Measurements from ENCODE around the gene AHSP. TPM values are rescaled to one million over a fixed set of nuclear protein-coding genes. Genes with fewer than 3 reads are reported as not detected.
"Not testable (repeated sequence)": the region's sequence is repeated elsewhere in the genome, so short reads cannot be mapped to it uniquely, and the experiment has no call there.

AHSP gene
- total and polyA plus RNA-seq, 3 experiments from 2014 or later, result not detected

DNA sequence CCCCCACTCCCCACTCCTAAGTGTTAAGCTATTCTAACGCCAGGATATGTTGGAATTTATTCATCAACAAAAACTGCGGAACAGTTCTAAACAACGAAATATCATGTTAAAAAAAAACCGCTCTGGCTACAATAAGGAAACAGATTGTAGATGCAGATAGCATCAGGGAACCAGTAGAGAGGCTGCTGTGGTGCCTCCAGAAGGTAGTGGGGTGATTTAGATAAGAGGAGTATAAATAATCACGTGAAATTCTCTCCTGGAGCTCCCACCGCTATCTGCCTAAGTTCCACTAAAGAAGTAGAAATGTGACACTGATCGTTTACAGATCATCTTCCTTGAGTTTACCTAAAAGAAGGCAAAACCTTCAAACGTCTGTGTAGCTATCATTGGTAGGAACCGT is 8.0 kb downstream of the AHSP start:
- Mint-ChIP-seq H3K9me3 (peaks cover 0 to 8% (median 4%) of the 10 kb centered on the region in 5 donors), H3K27me3 (peaks cover 43 to 48% of the 10 kb centered on the region in 2 donors), H3K4me3 (no peak overlapping the region), H3K4me1 (peaks cover 0 to 7% (median 6%) of the 10 kb centered on the region in 3 donors), H3K27ac (no peak overlapping the region), H3K36me3 (peaks cover 0 to 6% (median 0%) of the 10 kb centered on the region in 3 donors)
- Histone ChIP-seq H3K9me3 (ENCODE audit: low read length) (no peaks in the 10 kb centered on the region), H3K4me1 (ENCODE audit: insufficient read depth, low read length) (no peaks in the 10 kb centered on the region), H3K36me3 (ENCODE audit: insufficient read depth, low read length) (no peaks in the 10 kb centered on the region), H3K4me3 (ENCODE audit: low read length) (no peak overlapping the region), H3K27ac (ENCODE audit: low read depth, low read length) (no peak overlapping the region), H3K27me3 (ENCODE audit: insufficient read depth, low read length, poor library complexity, severe bottlenecking) (peaks cover 7% of the 10 kb centered on the region)
- CTCF ChIA-PET, result no interaction called here
- no peak for DNase-seq
- POLR2A ChIA-PET, result no interaction called here

DNA sequence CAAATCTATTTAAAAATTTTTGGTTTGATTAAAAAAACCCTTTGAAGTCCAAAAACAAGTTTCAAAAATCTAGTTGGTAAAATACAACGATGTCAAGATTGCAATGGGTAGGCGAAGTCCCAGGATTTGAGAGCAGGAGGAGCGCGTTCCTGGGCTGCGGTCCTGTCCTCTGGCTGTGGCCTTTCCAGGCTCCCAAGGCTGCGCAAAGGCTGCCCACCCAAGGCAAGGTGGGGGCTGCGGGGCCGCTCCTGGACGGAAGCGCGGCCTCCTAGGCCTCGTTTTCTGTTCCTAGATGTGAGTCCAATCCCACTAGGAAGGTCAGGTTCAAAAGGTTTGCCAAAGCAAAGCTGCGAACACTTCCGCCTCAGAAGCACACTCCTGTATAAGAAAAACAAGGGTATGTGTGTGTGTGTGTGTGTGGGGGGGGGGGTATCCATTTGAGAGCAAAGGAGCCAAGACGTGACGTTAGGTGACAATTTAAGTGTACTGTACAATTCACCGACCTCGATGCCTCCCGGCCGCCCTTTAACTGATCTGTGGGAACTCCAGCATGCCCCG is 9.2 kb downstream of the AHSP start:
- no peak overlapping the region for H3K27ac ChIP-seq (ENCODE audit: low read depth, low read length)
- H3K4me3 Mint-ChIP-seq, result no peak overlapping the region
- H3K9me3 Mint-ChIP-seq, result peaks cover 0 to 8% (median 4%) of the 10 kb centered on the region in 5 donors
- DNase-seq, result no peak
- H3K27me3 ChIP-seq (ENCODE audit: insufficient read depth, low read length, poor library complexity, severe bottlenecking), result peaks cover 7% of the 10 kb centered on the region
- H3K9me3 ChIP-seq (ENCODE audit: low read length), result no peaks in the 10 kb centered on the region
- no peaks in the 10 kb centered on the region for H3K4me1 ChIP-seq (ENCODE audit: insufficient read depth, low read length)
- ChIA-PET POLR2A (no interaction called here), CTCF (no interaction called here)
- no peak overlapping the region for H3K27ac Mint-ChIP-seq
- peaks cover 43 to 54% of the 10 kb centered on the region in 2 donors for H3K27me3 Mint-ChIP-seq
- no peaks in the 10 kb centered on the region for H3K36me3 ChIP-seq (ENCODE audit: insufficient read depth, low read length)
- H3K4me1 Mint-ChIP-seq, result peaks cover 0 to 7% (median 6%) of the 10 kb centered on the region in 3 donors
- no peak overlapping the region for H3K4me3 ChIP-seq (ENCODE audit: low read length)
- H3K36me3 Mint-ChIP-seq, result peaks cover 0 to 6% (median 0%) of the 10 kb centered on the region in 3 donors

DNA sequence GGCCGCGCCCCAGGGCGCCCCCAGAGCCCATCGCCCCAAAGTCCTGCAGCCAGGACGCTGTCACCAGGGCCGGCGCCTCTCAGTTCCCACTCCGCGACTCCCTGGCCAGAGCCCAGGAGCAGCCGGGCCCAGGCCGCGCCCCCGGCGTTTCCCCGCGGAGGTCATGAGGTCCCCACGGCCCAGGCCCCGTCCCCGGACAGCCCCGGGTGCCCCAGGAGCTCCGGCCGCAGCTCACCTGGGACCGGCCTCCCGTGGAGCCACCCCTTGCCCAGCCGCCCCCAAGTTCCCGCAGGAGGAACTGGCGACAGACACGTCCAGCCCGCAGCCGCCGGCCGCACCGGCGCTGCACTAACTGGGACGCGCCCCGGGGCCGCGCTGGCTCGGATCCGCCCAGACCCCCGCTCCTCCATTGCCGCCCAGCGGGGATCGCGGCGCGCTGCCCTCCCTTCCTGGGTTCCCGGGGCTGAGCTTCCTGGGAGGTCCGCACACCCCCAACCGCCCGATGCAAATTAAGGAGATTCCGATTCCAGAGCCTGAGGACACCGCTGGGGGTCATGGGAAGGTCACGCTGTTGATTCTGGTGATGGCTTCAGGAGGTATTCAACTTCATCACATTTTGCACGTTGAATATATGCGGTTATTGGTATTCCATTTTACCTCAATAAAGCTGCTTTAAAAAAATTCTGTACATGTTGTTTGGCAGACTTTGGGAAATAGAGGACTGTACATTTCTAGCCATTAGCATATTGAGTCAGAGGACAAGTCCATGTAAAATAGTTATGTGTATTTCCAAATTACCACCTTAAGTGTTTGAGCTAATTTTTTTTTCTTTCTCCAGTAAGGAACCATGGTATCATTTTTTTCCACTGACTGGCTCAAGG is 9.9 kb downstream of the AHSP start:
- Histone ChIP-seq H3K4me3 (ENCODE audit: low read length) (no peak overlapping the region), H3K4me1 (ENCODE audit: insufficient read depth, low read length) (no peaks in the 10 kb centered on the region), H3K9me3 (ENCODE audit: low read length) (peaks cover 2% of the 10 kb centered on the region), H3K27ac (ENCODE audit: low read depth, low read length) (no peak overlapping the region), H3K36me3 (ENCODE audit: insufficient read depth, low read length) (no peaks in the 10 kb centered on the region), H3K27me3 (ENCODE audit: insufficient read depth, low read length, poor library complexity, severe bottlenecking) (peaks cover 7% of the 10 kb centered on the region)
- H3K4me3 Mint-ChIP-seq, result peak overlapping the region in 1 of 7 donors; percentile 41
- POLR2A ChIA-PET, result no interaction called here
- DNase-seq, result no peak
- peaks cover 46 to 60% of the 10 kb centered on the region in 2 donors for H3K27me3 Mint-ChIP-seq
- H3K4me1 Mint-ChIP-seq, result peaks cover 0 to 7% (median 6%) of the 10 kb centered on the region in 3 donors
- CTCF ChIA-PET, result no interaction called here
- H3K9me3 Mint-ChIP-seq, result peaks cover 6 to 15% (median 10%) of the 10 kb centered on the region in 5 donors
- H3K36me3 Mint-ChIP-seq, result peaks cover 0 to 11% (median 0%) of the 10 kb centered on the region in 3 donors
- H3K27ac Mint-ChIP-seq, result no peak overlapping the region

DNA sequence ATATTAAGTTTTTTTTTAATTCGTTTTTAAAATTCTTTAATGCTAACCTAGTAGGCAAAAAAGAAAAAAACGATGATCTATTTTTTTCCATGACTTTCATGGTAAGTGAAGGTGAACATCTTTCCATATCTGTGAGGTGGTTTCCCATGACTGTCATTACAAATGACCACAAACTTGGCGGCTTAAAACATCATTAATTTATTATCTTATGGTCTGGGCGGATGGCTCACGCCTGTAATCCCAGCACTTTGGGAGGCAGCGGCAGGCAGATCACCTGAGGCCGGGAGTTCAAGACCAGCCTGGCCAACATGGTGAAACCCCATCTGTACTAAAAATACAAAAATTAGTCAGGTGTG is 10.5 kb downstream of the AHSP start:
- H3K4me1 Mint-ChIP-seq; H3K4me3 Mint-ChIP-seq; H3K4me1 ChIP-seq (ENCODE audit: insufficient read depth, low read length); H3K4me3 ChIP-seq (ENCODE audit: low read length); POLR2A ChIA-PET; H3K36me3 ChIP-seq (ENCODE audit: insufficient read depth, low read length); H3K27ac ChIP-seq (ENCODE audit: low read depth, low read length); H3K27ac Mint-ChIP-seq; H3K27me3 ChIP-seq (ENCODE audit: insufficient read depth, low read length, poor library complexity, severe bottlenecking); H3K9me3 ChIP-seq (ENCODE audit: low read length); CTCF ChIA-PET; DNase-seq: not testable (repeated sequence)
- H3K27me3 Mint-ChIP-seq, result peaks cover 46 to 61% of the 10 kb centered on the region in 2 donors
- H3K9me3 Mint-ChIP-seq, result peaks cover 9 to 18% (median 13%) of the 10 kb centered on the region in 5 donors
- H3K36me3 Mint-ChIP-seq, result peaks cover 0 to 11% (median 0%) of the 10 kb centered on the region in 3 donors

DNA sequence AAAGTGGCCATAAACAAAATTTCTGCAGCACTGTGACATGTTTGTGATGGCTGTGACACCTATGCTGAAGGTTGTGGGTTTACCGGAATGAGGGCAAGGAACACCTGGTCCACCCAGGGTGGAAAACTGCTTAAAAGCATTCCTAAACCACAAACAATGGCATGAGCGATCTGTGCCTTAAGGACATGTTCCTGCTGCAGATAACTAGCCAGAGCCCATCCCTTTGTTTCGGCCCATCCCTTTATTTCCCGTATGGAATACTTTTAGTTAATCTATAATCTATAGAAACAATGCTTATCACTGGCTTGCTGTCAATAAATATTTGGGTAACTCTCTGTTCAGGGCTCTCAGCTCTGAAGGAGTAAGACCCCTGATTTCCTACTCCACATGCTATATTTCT is 12.1 kb downstream of the AHSP start:
- Mint-ChIP-seq H3K27me3 (peaks cover 47 to 57% of the 10 kb centered on the region in 2 donors), H3K9me3 (peaks cover 9 to 21% (median 14%) of the 10 kb centered on the region in 5 donors), H3K36me3 (peaks cover 0 to 16% (median 0%) of the 10 kb centered on the region in 3 donors)
- H3K9me3 ChIP-seq (ENCODE audit: low read length); H3K27me3 ChIP-seq (ENCODE audit: insufficient read depth, low read length, poor library complexity, severe bottlenecking); H3K4me1 ChIP-seq (ENCODE audit: insufficient read depth, low read length); H3K4me1 Mint-ChIP-seq; H3K4me3 ChIP-seq (ENCODE audit: low read length); H3K27ac Mint-ChIP-seq; H3K4me3 Mint-ChIP-seq; CTCF ChIA-PET; H3K36me3 ChIP-seq (ENCODE audit: insufficient read depth, low read length); POLR2A ChIA-PET; H3K27ac ChIP-seq (ENCODE audit: low read depth, low read length); DNase-seq: not testable (repeated sequence)

DNA sequence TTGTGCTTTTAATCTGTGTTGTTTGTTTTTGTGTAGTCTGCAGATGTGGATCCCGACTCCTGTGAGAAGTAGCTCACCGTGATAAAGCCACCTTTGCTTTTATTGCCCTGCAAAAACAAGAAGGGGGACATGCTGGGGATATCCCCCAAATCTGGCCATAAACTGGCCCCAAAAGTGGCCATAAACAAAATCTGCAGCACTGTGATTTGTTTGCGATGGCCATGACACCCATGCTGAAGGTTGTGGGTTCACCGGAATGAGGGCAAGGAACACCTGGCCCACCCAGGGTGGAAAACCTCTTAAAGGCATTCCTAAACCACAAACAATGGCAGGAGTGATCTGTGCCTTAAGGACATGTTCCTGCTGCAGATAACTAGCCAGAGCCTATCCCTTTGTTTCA is 15.1 kb downstream of the AHSP start:
- H3K4me3 Mint-ChIP-seq, result no peak overlapping the region
- peaks cover 7% of the 10 kb centered on the region for H3K27me3 ChIP-seq (ENCODE audit: insufficient read depth, low read length, poor library complexity, severe bottlenecking)
- H3K9me3 ChIP-seq (ENCODE audit: low read length), result peaks cover 5% of the 10 kb centered on the region
- H3K4me1 ChIP-seq (ENCODE audit: insufficient read depth, low read length), result no peaks in the 10 kb centered on the region
- H3K4me1 Mint-ChIP-seq, result peaks cover 0 to 4% (median 2%) of the 10 kb centered on the region in 3 donors
- H3K27ac ChIP-seq (ENCODE audit: low read depth, low read length), result no peak overlapping the region
- peaks cover 29 to 62% of the 10 kb centered on the region in 2 donors for H3K27me3 Mint-ChIP-seq
- H3K4me3 ChIP-seq (ENCODE audit: low read length), result no peak overlapping the region
- no peaks in the 10 kb centered on the region for H3K36me3 ChIP-seq (ENCODE audit: insufficient read depth, low read length)
- H3K36me3 Mint-ChIP-seq, result peaks cover 0 to 16% (median 0%) of the 10 kb centered on the region in 3 donors
- peaks cover 9 to 21% (median 14%) of the 10 kb centered on the region in 5 donors for H3K9me3 Mint-ChIP-seq
- no peak for DNase-seq
- H3K27ac Mint-ChIP-seq, result no peak overlapping the region
- ChIA-PET CTCF (no interaction called here), POLR2A (no interaction called here)

DNA sequence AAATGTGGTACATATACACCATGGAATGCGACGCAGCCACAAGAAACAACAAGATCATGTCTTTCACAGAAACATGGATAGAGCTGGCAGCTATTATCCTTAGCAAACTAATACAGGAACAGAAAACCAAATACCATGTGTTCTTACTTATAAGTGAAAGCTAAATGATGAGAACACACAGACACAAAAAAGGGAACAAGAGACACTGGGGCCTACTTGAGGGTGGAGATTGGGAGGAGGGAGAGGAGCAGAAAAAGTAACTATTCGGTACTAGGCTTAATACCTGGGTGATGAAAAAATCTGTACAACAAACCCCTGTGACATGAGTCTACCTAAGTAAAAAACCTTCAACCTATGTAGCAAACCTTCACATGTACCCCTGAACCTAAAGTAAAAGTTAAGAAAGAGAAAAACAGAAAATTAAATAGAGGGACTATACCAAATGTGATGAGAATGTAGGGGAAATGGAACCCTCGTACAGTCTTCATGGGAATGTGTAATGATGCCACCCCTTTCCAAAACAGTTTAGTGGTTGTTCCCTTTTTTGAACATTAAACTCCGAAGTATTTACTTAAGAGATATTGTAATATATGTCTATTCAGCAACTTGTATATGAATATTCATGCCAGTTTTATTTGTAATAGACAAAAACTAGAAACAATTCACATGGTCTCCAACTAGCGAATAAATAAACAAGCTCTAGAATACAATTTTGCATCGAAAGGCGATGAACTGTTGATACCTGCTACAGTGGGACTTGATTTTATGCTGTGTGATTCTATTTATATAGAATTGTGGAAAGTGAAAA is 33.9 kb downstream of the AHSP start:
- no peak for DNase-seq
- Mint-ChIP-seq H3K27ac (no peak overlapping the region), H3K36me3 (no peaks in the 10 kb centered on the region), H3K27me3 (peaks cover 35 to 68% of the 10 kb centered on the region in 2 donors), H3K4me3 (no peak overlapping the region), H3K9me3 (no peaks in the 10 kb centered on the region), H3K4me1 (no peaks in the 10 kb centered on the region)
- Histone ChIP-seq H3K27me3 (ENCODE audit: insufficient read depth, low read length, poor library complexity, severe bottlenecking) (no peaks in the 10 kb centered on the region), H3K4me3 (ENCODE audit: low read length) (no peak overlapping the region), H3K36me3 (ENCODE audit: insufficient read depth, low read length) (no peaks in the 10 kb centered on the region), H3K4me1 (ENCODE audit: insufficient read depth, low read length) (no peaks in the 10 kb centered on the region), H3K9me3 (ENCODE audit: low read length) (no peaks in the 10 kb centered on the region), H3K27ac (ENCODE audit: low read depth, low read length) (no peak overlapping the region)
- CTCF ChIA-PET, result no interaction called here
- POLR2A ChIA-PET, result no interaction called here

Data from CD8-positive, alpha-beta memory T cell (primary cell).